GM18498 (cell line): ENCODE data around the gene RAB42.
"Not testable (repeated sequence)": the region's sequence is repeated elsewhere in the genome, so short reads cannot be mapped to it uniquely, and the experiment has no call there.

ENCODE experiments used
- ATAC-seq: cut with Tn5 transposase; IDR thresholded peaks from one replicate; pipeline ENCODE4 v1.9.1; 2021; ENCODE audit warnings: mild to moderate bottlenecking, moderate library complexity; ENCODE audit not compliant: unreplicated experiment

Gene RAB42

GRCh38 chr1:28591708-28592320, at the start of gene RAB42:
Gene RAB42 (plus strand): TSS chr1:28592265. CDS start chr1:28592512, 247 bp downstream.
- peak; percentile 46 for ATAC-seq

GRCh38 chr1:28545246-28545628, 46.8 kb upstream of the RAB42 start:
- no peak for ATAC-seq

- no peak for ATAC-seq
Measured at GRCh38 chr1:28548318-28548717, 43.7 kb upstream of the RAB42 start.

GRCh38 chr1:28551381-28551780, 40.7 kb upstream of the RAB42 start:
- ATAC-seq = no peak

- ATAC-seq = peak; percentile 88
Measured at GRCh38 chr1:28552758-28553663, 39.1 kb upstream of the RAB42 start, which contains the start of gene TRNAU1AP. Gene TRNAU1AP (plus strand): TSS chr1:28553085. CDS start chr1:28553111, 26 bp downstream.

- ATAC-seq = no peak
Measured at GRCh38 chr1:28560886-28561285, 31.2 kb upstream of the RAB42 start.

- ATAC-seq = no peak
Measured at GRCh38 chr1:28564310-28564709, 27.8 kb upstream of the RAB42 start.

- no peak for ATAC-seq
Measured at GRCh38 chr1:28565040-28565439, 27.0 kb upstream of the RAB42 start.

- no peak for ATAC-seq
Measured at GRCh38 chr1:28565726-28566125, 26.3 kb upstream of the RAB42 start.

GRCh38 chr1:28566931-28567330, 25.1 kb upstream of the RAB42 start:
- ATAC-seq = no peak

- ATAC-seq = no peak
Measured at GRCh38 chr1:28571911-28572310, 20.2 kb upstream of the RAB42 start.

GRCh38 chr1:28572891-28573290, 19.2 kb upstream of the RAB42 start:
- ATAC-seq = not testable (repeated sequence)

- ATAC-seq = no peak
Measured at GRCh38 chr1:28573564-28573963, 18.5 kb upstream of the RAB42 start.

GRCh38 chr1:28577052-28577678, 14.9 kb upstream of the RAB42 start:
- no peak for ATAC-seq

- ATAC-seq = no peak
Measured at GRCh38 chr1:28577738-28578536, 14.1 kb upstream of the RAB42 start.

GRCh38 chr1:28578696-28579218, 13.3 kb upstream of the RAB42 start:
- ATAC-seq = no peak

GRCh38 chr1:28579401-28579800, 12.7 kb upstream of the RAB42 start:
- no peak for ATAC-seq

- peak; percentile 29 for ATAC-seq
Measured at GRCh38 chr1:28580722-28581530, 11.1 kb upstream of the RAB42 start.

- peak; percentile 86 for ATAC-seq
Measured at GRCh38 chr1:28581531-28582247, 10.4 kb upstream of the RAB42 start.
